A673 (cell line): ENCODE measurements around the gene EDDM13. TPM values are rescaled to one million over a fixed set of nuclear protein-coding genes. Genes with fewer than 3 reads are reported as not detected.

Source experiments
- BruUV-seq: library from RNA; stranded (reverse); fragments of 400-500 nt; replicated peaks from 2 replicates; lab custom pipeline; 2021; lab: Mats Ljungman, UMichigan
- CTCF ChIA-PET: fragments of 300-600 bp; sonication (Branson Sonifier 250); formaldehyde crosslinking; loops from one replicate; lab custom pipeline; 2022; ENCODE audit warnings: antibody characterized with exemption; lab: Charles Lee
- POLR2A ChIA-PET: fragments of 300-600 bp; sonication (Branson Sonifier 250); formaldehyde crosslinking; loops from one replicate; lab custom pipeline; 2022; ENCODE audit warnings: antibody characterized with exemption; ENCODE audit not compliant: low non-redundant PET; lab: Charles Lee
- DNase-seq: peaks from one replicate; pipeline ENCODE4 v3.0.0-alpha.2; 2015; ENCODE audit warnings: low spot score
- H3K27ac ChIP-seq: fragments of 200-600 bp; sonication (generic); 2 replicates; pipeline ENCODE4 v1.5.1; 2016; ENCODE audit warnings: mixed run types, low read depth, mild to moderate bottlenecking, mixed read lengths, antibody characterized with exemption, low read length; ENCODE audit not compliant: poor library complexity, severe bottlenecking
- H3K27me3 ChIP-seq: fragments of 200-600 bp; sonication (generic); replicated peaks from 2 replicates; pipeline ENCODE4 v1.6.1; 2017; ENCODE audit warnings: mixed run types, low read depth, mild to moderate bottlenecking, mixed read lengths, antibody characterized with exemption, low read length; ENCODE audit not compliant: insufficient read depth, poor library complexity
- H3K36me3 ChIP-seq: fragments of 200-600 bp; sonication (generic); 2 replicates; pipeline ENCODE4 v1.6.1; 2016; ENCODE audit warnings: mixed run types, mild to moderate bottlenecking, mixed read lengths, antibody characterized with exemption, low read length; ENCODE audit not compliant: insufficient read depth, poor library complexity, severe bottlenecking
- H3K4me1 ChIP-seq: fragments of 200-600 bp; sonication (generic); 2 replicates; pipeline ENCODE4 v1.6.1; 2017; ENCODE audit warnings: mixed run types, mild to moderate bottlenecking, mixed read lengths, antibody characterized with exemption, low read length; ENCODE audit not compliant: insufficient read depth, poor library complexity, severe bottlenecking
- H3K4me3 ChIP-seq: fragments of 200-600 bp; sonication (generic); 2 replicates; pipeline ENCODE4 v1.5.1; 2016; ENCODE audit warnings: low read depth, mixed run types, mild to moderate bottlenecking, mixed read lengths, low read length; ENCODE audit not compliant: poor library complexity, severe bottlenecking
- H3K9me3 ChIP-seq: fragments of 200-600 bp; sonication (generic); 2 replicates; pipeline ENCODE4 v1.6.1; 2016; ENCODE audit warnings: mixed run types, low read depth, mild to moderate bottlenecking, mixed read lengths, antibody characterized with exemption, low read length; ENCODE audit not compliant: poor library complexity, severe bottlenecking
- EZH2 ChIP-seq: fragments of 200-600 bp; sonication (generic); IDR thresholded peaks from 2 replicates; pipeline ENCODE4 v1.6.1; 2017; ENCODE audit warnings: borderline replicate concordance, low read depth, mild to moderate bottlenecking, mixed read lengths, antibody characterized with exemption, low read length; ENCODE audit not compliant: poor library complexity, severe bottlenecking
- intact Hi-C: fragments of 100-400 bp; cut with micrococcal nuclease; formaldehyde crosslinking; loops from one replicate; pipeline ENCODE4 v1.10.0; 2022; ENCODE audit not compliant: unreplicated experiment
- total RNA-seq: library from RNA; stranded (reverse); gene quantifications from 2 replicates; pipeline ENCODE4 v1.2.3, GENCODE V29; 2021
- TF ChIP-seq, protein P1 (sequence below): fragments of 300-800, 200-600 bp; sonication (generic); conservative IDR thresholded peaks from 2 replicates; pipeline ENCODE4 v1.5.1; 2017; ENCODE audit warnings: low read depth, mild to moderate bottlenecking, antibody characterized with exemption, low read length, moderate library complexity, mixed read lengths

Gene EDDM13
- total RNA-seq, 1 experiment from 2014 or later, result not detected

DNA sequence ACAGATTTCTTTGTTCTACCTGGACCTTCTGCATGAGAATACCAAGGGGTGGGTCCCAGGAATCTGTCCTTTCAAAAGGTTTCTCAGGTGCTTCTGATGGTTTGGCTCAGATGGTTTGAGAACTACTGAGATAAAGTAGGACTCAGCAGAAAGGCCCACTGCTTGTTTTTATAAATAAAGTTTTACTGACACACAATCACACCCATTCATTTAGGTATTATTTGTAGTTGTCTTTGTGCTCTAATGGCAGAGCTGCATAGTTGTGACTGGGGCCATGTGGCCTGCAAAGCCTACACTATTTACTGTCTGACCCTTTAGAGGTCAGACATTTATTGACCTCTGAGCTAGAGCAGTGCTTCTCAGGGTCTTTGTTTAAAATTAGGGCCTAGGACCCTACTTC is 17.6 kb downstream of the EDDM13 start:
- no TSS peak for BruUV-seq
- intact Hi-C loops, result no loop called here
- H3K4me1 ChIP-seq, result no peaks in the 10 kb centered on the region
- no peak for TF ChIP-seq EZH2
- TF ChIP-seq, protein P1, sequence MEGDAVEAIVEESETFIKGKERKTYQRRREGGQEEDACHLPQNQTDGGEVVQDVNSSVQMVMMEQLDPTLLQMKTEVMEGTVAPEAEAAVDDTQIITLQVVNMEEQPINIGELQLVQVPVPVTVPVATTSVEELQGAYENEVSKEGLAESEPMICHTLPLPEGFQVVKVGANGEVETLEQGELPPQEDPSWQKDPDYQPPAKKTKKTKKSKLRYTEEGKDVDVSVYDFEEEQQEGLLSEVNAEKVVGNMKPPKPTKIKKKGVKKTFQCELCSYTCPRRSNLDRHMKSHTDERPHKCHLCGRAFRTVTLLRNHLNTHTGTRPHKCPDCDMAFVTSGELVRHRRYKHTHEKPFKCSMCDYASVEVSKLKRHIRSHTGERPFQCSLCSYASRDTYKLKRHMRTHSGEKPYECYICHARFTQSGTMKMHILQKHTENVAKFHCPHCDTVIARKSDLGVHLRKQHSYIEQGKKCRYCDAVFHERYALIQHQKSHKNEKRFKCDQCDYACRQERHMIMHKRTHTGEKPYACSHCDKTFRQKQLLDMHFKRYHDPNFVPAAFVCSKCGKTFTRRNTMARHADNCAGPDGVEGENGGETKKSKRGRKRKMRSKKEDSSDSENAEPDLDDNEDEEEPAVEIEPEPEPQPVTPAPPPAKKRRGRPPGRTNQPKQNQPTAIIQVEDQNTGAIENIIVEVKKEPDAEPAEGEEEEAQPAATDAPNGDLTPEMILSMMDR, result no peak
- H3K27me3 ChIP-seq, result no peaks in the 10 kb centered on the region
- no peak overlapping the region for H3K4me3 ChIP-seq
- no peak for DNase-seq
- ChIA-PET POLR2A (no interaction called here), CTCF (no interaction called here)
- no peaks in the 10 kb centered on the region for H3K36me3 ChIP-seq
- H3K9me3 ChIP-seq, result no peaks in the 10 kb centered on the region
- H3K27ac ChIP-seq, result no peak overlapping the region

DNA sequence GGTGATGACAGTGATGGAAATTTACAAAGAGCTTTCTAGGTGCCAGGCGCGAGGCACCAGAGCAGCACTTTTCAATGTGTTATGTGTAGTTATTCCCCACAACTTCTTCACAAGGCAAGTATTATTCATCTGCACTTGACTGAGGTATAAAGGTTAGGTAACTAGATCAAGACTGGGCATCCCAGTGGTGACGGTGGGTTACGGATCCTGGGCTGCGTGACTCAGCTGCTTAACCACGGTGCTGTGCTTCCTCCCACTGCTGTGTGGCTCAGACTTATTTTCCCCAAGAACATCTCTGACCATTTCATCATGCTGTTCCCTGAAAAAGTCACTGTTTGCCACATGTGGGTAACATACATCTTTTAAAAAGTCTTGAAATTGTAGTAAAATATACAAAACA is 19.3 kb downstream of the EDDM13 start:
- intact Hi-C loops, result no loop called here
- Histone ChIP-seq H3K27ac (no peak overlapping the region), H3K4me3 (no peak overlapping the region), H3K27me3 (no peaks in the 10 kb centered on the region), H3K9me3 (no peaks in the 10 kb centered on the region), H3K36me3 (no peaks in the 10 kb centered on the region), H3K4me1 (no peaks in the 10 kb centered on the region)
- DNase-seq, result no peak
- TF ChIP-seq, protein P1, result no peak
- TF ChIP-seq EZH2, result no peak
- ChIA-PET POLR2A (no interaction called here), CTCF (no interaction called here)
- BruUV-seq, result no TSS peak

DNA sequence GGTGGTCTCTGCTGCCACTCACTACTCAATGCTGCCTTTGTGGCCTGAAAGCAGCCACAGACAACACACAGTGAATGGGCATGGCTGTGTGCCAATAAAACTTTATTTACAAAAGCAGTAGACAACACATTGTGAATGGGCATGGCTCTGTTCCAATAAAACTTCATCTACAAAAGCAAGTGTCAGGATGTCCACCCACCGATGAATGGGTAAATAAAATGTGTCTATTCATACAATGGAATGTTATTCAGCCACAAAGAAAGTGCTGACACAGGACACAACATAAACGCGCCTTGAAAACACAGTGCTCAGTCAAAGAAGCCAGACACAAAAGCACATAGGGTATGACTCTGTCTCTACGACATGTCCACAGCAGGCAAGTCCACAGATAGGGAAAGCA is 22.0 kb downstream of the EDDM13 start:
- ChIA-PET POLR2A (no interaction called here), CTCF (no interaction called here)
- DNase-seq, result peak; percentile 25

More for the DNA sequence above, 22.0 kb downstream of the EDDM13 start:
- Histone ChIP-seq H3K36me3 (no peaks in the 10 kb centered on the region), H3K27me3 (no peaks in the 10 kb centered on the region), H3K4me3 (no peak overlapping the region), H3K4me1 (no peaks in the 10 kb centered on the region), H3K9me3 (no peaks in the 10 kb centered on the region), H3K27ac (no peak overlapping the region)
- intact Hi-C loops, result no loop called here
- BruUV-seq, result no TSS peak
- TF ChIP-seq, protein P1, result no peak
- no peak for TF ChIP-seq EZH2
